HCT116 (cell line): ENCODE measurements around the gene KIFC3.

Experiments used
- CEBPB ChIP-seq: IDR thresholded peaks from 2 replicates; pipeline ENCODE4 v1.6.1; 2012; ENCODE audit warnings: low read depth
- EGR1 ChIP-seq: IDR thresholded peaks from 2 replicates; pipeline ENCODE4 v1.6.1; 2012; ENCODE audit warnings: low read depth
- ELF1 ChIP-seq: IDR thresholded peaks from 2 replicates; pipeline ENCODE4 v1.6.1; 2012; ENCODE audit warnings: low read depth, borderline replicate concordance
- EZH2 ChIP-seq: fragments of 200-600 bp; sonication (generic); IDR thresholded peaks from 2 replicates; pipeline ENCODE4 v1.6.1; 2017; ENCODE audit warnings: antibody characterized with exemption, mixed run types
- POLR2A ChIP-seq: IDR thresholded peaks from 2 replicates; pipeline ENCODE4 v1.7.0; 2011; ENCODE audit warnings: borderline replicate concordance; ENCODE audit not compliant: insufficient read depth, insufficient read length; ENCODE audit errors: extremely low read depth
- POLR2AphosphoS5 ChIP-seq: IDR thresholded peaks from 2 replicates; pipeline ENCODE4 v1.6.1; 2011; ENCODE audit warnings: mild to moderate bottlenecking, low read depth, low read length, moderate library complexity
- RAD21 ChIP-seq: IDR thresholded peaks from 2 replicates; pipeline ENCODE4 v1.6.1; 2012; ENCODE audit warnings: low read depth, mild to moderate bottlenecking
- TCF7L2 ChIP-seq: IDR thresholded peaks from 2 replicates; pipeline ENCODE4 v1.7.0; 2011; ENCODE audit warnings: borderline replicate concordance, inconsistent platforms; ENCODE audit not compliant: insufficient read depth, insufficient read length; ENCODE audit errors: extremely low read depth
- YY1 ChIP-seq: IDR thresholded peaks from 2 replicates; pipeline ENCODE4 v1.6.1; 2011; ENCODE audit warnings: low read length, low read depth, moderate library complexity, mild to moderate bottlenecking; ENCODE audit not compliant: insufficient replicate concordance; ENCODE audit errors: extremely low read depth
- TF ChIP-seq, protein P1 (sequence below), 3 experiments: fragments of 200-600 bp in 1 of 3; sonication (generic) in 1 of 3; IDR thresholded peaks in 2 of 3; conservative IDR thresholded peaks in 1 of 3; 2 replicates each; pipeline ENCODE4 v1.5.1; 2012 to 2017; ENCODE audit warnings: low read depth in 2 of 3, low read length in 2 of 3, antibody characterized with exemption in 1 of 3, borderline replicate concordance in 1 of 3, control low read depth in 1 of 3, mild to moderate bottlenecking in 1 of 3, mixed read lengths in 1 of 3, mixed run types in 1 of 3, moderate library complexity in 1 of 3; ENCODE audit not compliant: insufficient read depth in 1 of 3
- TF ChIP-seq, protein P2 (sequence below): IDR thresholded peaks from 2 replicates; pipeline ENCODE4 v1.6.1; 2012

GRCh38 chr16:57739756-57740422, 62.4 kb downstream of the KIFC3 start:
- TF ChIP-seq, protein P1, sequence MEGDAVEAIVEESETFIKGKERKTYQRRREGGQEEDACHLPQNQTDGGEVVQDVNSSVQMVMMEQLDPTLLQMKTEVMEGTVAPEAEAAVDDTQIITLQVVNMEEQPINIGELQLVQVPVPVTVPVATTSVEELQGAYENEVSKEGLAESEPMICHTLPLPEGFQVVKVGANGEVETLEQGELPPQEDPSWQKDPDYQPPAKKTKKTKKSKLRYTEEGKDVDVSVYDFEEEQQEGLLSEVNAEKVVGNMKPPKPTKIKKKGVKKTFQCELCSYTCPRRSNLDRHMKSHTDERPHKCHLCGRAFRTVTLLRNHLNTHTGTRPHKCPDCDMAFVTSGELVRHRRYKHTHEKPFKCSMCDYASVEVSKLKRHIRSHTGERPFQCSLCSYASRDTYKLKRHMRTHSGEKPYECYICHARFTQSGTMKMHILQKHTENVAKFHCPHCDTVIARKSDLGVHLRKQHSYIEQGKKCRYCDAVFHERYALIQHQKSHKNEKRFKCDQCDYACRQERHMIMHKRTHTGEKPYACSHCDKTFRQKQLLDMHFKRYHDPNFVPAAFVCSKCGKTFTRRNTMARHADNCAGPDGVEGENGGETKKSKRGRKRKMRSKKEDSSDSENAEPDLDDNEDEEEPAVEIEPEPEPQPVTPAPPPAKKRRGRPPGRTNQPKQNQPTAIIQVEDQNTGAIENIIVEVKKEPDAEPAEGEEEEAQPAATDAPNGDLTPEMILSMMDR (IDR thresholded peaks at IDR 0.05 in 2 of 3, conservative IDR thresholded peaks at IDR 0.05 in 1 of 3; ENCODE audit: borderline replicate concordance in 1 of 3, insufficient read depth in 1 of 3, low read depth in 2 of 3, low read length in 2 of 3) = no peak
- TF ChIP-seq, protein P2, sequence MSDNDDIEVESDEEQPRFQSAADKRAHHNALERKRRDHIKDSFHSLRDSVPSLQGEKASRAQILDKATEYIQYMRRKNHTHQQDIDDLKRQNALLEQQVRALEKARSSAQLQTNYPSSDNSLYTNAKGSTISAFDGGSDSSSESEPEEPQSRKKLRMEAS = no peak
- TF ChIP-seq POLR2AphosphoS5 (no peak), ELF1 (no peak), CEBPB (no peak), YY1 (no peak), EZH2 (no peak), TCF7L2 (no peak), POLR2A (no peak), RAD21 (no peak), EGR1 (no peak)
